ENCODE measurements around the gene SPATS1.

Gene SPATS1

GRCh38 chr6:44355640-44356039 lies 13.2 kb downstream of the SPATS1 start:
- TF ChIP-seq, protein P1, sequence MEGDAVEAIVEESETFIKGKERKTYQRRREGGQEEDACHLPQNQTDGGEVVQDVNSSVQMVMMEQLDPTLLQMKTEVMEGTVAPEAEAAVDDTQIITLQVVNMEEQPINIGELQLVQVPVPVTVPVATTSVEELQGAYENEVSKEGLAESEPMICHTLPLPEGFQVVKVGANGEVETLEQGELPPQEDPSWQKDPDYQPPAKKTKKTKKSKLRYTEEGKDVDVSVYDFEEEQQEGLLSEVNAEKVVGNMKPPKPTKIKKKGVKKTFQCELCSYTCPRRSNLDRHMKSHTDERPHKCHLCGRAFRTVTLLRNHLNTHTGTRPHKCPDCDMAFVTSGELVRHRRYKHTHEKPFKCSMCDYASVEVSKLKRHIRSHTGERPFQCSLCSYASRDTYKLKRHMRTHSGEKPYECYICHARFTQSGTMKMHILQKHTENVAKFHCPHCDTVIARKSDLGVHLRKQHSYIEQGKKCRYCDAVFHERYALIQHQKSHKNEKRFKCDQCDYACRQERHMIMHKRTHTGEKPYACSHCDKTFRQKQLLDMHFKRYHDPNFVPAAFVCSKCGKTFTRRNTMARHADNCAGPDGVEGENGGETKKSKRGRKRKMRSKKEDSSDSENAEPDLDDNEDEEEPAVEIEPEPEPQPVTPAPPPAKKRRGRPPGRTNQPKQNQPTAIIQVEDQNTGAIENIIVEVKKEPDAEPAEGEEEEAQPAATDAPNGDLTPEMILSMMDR (IDR thresholded peaks at IDR 0.05; ENCODE audit: control insufficient read depth, insufficient read depth, low read depth, low read length, missing control alignments), result no peak
- H3K4me3 ChIP-seq (ENCODE audit: control insufficient read depth, low read depth, low read length), result no peak overlapping the region
- DNase-seq (ENCODE audit: low read depth), result no peak

DNA sequence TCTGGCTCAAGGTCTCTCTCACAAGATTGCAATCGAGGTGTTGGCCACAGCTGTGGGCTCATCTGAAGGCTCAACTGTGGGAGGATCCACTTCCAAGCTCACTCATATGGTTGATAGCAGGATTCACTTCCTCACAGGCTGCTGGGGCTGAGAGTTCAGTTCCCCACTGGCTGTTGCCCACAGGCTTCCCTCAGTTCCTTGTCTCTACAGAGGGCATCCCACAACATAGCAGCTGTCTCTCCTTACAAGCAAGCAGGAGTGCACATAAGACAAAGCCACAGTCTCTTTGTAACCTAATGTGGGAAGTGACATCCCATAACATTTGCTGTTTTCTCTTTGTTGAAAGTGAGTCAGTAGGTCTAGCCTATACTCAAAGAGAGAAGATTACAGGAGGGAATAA lies 14.0 kb downstream of the SPATS1 start:
- no peak for DNase-seq (ENCODE audit: low read depth)
- no peak overlapping the region for H3K4me3 ChIP-seq (ENCODE audit: control insufficient read depth, low read depth, low read length)
- TF ChIP-seq, protein P1 (IDR thresholded peaks at IDR 0.05; ENCODE audit: control insufficient read depth, insufficient read depth, low read depth, low read length, missing control alignments), result no peak

- DNase-seq (ENCODE audit: low read depth), result no peak
- H3K4me3 ChIP-seq (ENCODE audit: control insufficient read depth, low read depth, low read length), result no peak overlapping the region
- TF ChIP-seq, protein P1 (IDR thresholded peaks at IDR 0.05; ENCODE audit: control insufficient read depth, insufficient read depth, low read depth, low read length, missing control alignments), result no peak
Measured at GRCh38 chr6:44359973-44360372, 17.5 kb downstream of the SPATS1 start.

DNA sequence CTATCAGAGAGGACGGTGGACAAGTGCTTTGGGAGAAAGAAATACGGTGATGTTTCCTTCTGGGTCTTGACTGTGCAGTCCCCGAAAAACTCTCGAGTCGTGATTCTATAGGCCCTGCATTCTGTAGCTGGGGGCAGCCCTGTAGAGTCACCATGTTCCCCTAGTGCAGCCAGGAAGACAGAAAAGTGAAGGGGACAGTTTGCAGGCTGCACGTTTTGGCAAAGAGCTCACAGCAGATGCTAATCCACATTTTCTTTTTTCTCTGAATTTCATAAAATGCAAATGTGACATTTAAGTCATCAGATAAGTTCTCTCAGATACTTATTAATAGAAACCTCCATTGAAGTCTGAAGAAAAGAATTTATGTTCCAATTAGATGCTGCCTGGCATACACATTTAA lies 19.5 kb downstream of the SPATS1 start:
- TF ChIP-seq, protein P1 (IDR thresholded peaks at IDR 0.05; ENCODE audit: control insufficient read depth, insufficient read depth, low read depth, low read length, missing control alignments), result no peak
- no peak overlapping the region for H3K4me3 ChIP-seq (ENCODE audit: control insufficient read depth, low read depth, low read length)
- no peak for DNase-seq (ENCODE audit: low read depth)

- TF ChIP-seq, protein P1 (IDR thresholded peaks at IDR 0.05; ENCODE audit: control insufficient read depth, insufficient read depth, low read depth, low read length, missing control alignments), result no peak
- no peak overlapping the region for H3K4me3 ChIP-seq (ENCODE audit: control insufficient read depth, low read depth, low read length)
Measured at GRCh38 chr6:44363377-44363926, 21.0 kb downstream of the SPATS1 start.

DNA sequence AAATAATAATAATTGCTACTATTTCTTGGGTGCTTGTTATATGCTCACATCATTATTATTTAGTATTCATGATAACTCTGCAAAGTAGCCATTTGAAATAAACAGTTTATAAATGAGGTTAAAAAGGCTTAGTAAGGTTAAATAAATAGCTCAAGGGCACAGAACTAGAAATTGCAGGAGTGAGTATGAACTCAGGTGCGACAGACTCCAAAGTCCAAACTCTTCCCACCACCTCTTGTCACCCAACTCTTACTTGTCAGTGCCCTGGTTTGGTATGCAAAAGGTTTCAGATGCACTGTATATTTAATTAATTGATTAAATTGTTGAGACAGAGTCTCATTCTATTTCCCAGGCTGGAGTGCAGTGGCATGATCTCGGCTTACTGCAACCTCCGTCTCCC lies 24.3 kb downstream of the SPATS1 start:
- no peak overlapping the region for H3K4me3 ChIP-seq (ENCODE audit: control insufficient read depth, low read depth, low read length)
- no peak for DNase-seq (ENCODE audit: low read depth)
- TF ChIP-seq, protein P1 (IDR thresholded peaks at IDR 0.05; ENCODE audit: control insufficient read depth, insufficient read depth, low read depth, low read length, missing control alignments), result no peak

More at GRCh38 chr6:44363377-44363926, 21.0 kb downstream of the SPATS1 start:
- no peak for DNase-seq (ENCODE audit: low read depth)

GRCh38 chr6:44367681-44368080 lies 25.2 kb downstream of the SPATS1 start:
- H3K4me3 ChIP-seq (ENCODE audit: control insufficient read depth, low read depth, low read length), result no peak overlapping the region
- DNase-seq (ENCODE audit: low read depth), result no peak
- TF ChIP-seq, protein P1 (IDR thresholded peaks at IDR 0.05; ENCODE audit: control insufficient read depth, insufficient read depth, low read depth, low read length, missing control alignments), result no peak
